ENCODE data around the gene SLC24A3. TPM values are rescaled to one million over a fixed set of nuclear protein-coding genes. Genes with fewer than 3 reads are reported as not detected.

SLC24A3 gene
- total and polyA plus RNA-seq, 2 experiments from 2014 or later: 0.81 to 2.5 TPM

DNA sequence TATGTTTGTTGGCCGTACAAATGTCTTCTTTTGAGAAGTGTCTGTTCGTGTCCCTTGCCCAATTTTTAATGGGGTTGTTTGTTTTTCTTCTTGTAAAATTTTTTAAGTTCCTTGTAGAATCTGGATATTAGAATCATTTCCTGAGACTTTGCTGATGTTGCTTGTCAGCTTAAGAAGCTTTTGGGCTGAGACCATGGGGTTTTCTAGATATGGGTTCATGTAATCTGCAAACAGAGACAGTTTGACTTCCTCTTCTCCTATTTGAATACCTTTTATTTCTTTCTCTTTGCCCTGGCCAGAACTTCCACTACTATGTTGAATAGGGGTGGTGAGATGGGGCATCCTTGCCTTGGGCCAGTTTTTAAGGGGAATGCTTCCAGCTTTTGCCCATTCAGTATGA is 82.6 kb downstream of the SLC24A3 start (continued):
- TF ChIP-seq, protein P1, sequence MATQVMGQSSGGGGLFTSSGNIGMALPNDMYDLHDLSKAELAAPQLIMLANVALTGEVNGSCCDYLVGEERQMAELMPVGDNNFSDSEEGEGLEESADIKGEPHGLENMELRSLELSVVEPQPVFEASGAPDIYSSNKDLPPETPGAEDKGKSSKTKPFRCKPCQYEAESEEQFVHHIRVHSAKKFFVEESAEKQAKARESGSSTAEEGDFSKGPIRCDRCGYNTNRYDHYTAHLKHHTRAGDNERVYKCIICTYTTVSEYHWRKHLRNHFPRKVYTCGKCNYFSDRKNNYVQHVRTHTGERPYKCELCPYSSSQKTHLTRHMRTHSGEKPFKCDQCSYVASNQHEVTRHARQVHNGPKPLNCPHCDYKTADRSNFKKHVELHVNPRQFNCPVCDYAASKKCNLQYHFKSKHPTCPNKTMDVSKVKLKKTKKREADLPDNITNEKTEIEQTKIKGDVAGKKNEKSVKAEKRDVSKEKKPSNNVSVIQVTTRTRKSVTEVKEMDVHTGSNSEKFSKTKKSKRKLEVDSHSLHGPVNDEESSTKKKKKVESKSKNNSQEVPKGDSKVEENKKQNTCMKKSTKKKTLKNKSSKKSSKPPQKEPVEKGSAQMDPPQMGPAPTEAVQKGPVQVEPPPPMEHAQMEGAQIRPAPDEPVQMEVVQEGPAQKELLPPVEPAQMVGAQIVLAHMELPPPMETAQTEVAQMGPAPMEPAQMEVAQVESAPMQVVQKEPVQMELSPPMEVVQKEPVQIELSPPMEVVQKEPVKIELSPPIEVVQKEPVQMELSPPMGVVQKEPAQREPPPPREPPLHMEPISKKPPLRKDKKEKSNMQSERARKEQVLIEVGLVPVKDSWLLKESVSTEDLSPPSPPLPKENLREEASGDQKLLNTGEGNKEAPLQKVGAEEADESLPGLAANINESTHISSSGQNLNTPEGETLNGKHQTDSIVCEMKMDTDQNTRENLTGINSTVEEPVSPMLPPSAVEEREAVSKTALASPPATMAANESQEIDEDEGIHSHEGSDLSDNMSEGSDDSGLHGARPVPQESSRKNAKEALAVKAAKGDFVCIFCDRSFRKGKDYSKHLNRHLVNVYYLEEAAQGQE (IDR thresholded peaks at IDR 0.05; ENCODE audit: unreplicated experiment): no peak
- TF ChIP-seq JUNB (IDR thresholded peaks at IDR 0.05; ENCODE audit: unreplicated experiment) (no peak), POLR2AphosphoS5 (IDR thresholded peaks at IDR 0.05; ENCODE audit: low read depth) (no peak), ZNF331 (CRISPR knock-in tag; IDR thresholded peaks at IDR 0.05; ENCODE audit: low read depth) (no peak), STAT1 (IDR thresholded peaks at IDR 0.05; ENCODE audit: unreplicated experiment) (no peak)
- TF ChIP-seq, protein P2, sequence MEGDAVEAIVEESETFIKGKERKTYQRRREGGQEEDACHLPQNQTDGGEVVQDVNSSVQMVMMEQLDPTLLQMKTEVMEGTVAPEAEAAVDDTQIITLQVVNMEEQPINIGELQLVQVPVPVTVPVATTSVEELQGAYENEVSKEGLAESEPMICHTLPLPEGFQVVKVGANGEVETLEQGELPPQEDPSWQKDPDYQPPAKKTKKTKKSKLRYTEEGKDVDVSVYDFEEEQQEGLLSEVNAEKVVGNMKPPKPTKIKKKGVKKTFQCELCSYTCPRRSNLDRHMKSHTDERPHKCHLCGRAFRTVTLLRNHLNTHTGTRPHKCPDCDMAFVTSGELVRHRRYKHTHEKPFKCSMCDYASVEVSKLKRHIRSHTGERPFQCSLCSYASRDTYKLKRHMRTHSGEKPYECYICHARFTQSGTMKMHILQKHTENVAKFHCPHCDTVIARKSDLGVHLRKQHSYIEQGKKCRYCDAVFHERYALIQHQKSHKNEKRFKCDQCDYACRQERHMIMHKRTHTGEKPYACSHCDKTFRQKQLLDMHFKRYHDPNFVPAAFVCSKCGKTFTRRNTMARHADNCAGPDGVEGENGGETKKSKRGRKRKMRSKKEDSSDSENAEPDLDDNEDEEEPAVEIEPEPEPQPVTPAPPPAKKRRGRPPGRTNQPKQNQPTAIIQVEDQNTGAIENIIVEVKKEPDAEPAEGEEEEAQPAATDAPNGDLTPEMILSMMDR (conservative IDR thresholded peaks at IDR 0.05; ENCODE audit: low read depth in 2 of 2): no peak

DNA sequence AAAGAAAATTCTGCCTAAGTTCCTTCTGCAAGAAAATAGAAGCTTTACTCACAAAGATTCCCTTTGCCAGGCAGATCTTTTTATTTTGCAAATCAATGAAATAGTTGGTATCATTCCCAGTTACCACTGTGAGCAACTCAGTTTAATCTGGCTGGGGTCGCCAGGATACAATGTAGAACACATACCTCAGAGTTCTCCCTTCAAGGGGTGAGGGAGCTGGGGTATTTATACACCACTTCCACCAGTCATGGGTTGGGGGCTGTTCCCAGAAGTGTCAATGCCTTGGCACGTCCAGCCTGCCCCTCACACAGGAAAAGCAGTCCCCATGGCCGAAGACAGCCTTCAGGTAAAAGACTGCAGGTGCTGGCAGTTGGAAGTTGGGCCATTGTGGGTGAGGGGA is 86.2 kb downstream of the SLC24A3 start:
- no peak for ATAC-seq
- TF ChIP-seq, protein P2 (conservative IDR thresholded peaks at IDR 0.05; ENCODE audit: low read depth in 2 of 2): no peak
- TF ChIP-seq, protein P1 (IDR thresholded peaks at IDR 0.05; ENCODE audit: unreplicated experiment): no peak
- TF ChIP-seq POLR2AphosphoS5 (IDR thresholded peaks at IDR 0.05; ENCODE audit: low read depth): no peak
- TF ChIP-seq, protein P3, sequence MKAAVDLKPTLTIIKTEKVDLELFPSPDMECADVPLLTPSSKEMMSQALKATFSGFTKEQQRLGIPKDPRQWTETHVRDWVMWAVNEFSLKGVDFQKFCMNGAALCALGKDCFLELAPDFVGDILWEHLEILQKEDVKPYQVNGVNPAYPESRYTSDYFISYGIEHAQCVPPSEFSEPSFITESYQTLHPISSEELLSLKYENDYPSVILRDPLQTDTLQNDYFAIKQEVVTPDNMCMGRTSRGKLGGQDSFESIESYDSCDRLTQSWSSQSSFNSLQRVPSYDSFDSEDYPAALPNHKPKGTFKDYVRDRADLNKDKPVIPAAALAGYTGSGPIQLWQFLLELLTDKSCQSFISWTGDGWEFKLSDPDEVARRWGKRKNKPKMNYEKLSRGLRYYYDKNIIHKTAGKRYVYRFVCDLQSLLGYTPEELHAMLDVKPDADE (IDR thresholded peaks at IDR 0.05): no peak
- no peak for TF ChIP-seq EZH2 (IDR thresholded peaks at IDR 0.05; ENCODE audit: low read depth, unreplicated experiment)
- no peak for TF ChIP-seq ZNF114 (CRISPR knock-in tag; IDR thresholded peaks at IDR 0.05)
- TF ChIP-seq EZH2phosphoT487 (IDR thresholded peaks at IDR 0.05; ENCODE audit: unreplicated experiment): no peak

More for the DNA sequence above, 86.2 kb downstream of the SLC24A3 start:
- Histone ChIP-seq H3K79me2 (replicated peaks; ENCODE audit: insufficient read depth) (no peaks in the 10 kb centered on the region), H3K9me2 (ENCODE audit: insufficient read depth) (peaks cover 15% of the 10 kb centered on the region), H4K20me1 (replicated peaks; ENCODE audit: insufficient read depth) (no peaks in the 10 kb centered on the region), H3K27ac (ENCODE audit: low read depth) (no peak overlapping the region), H3F3A (replicated peaks; ENCODE audit: low read depth) (no peaks in the 10 kb centered on the region), H3K4me1 (ENCODE audit: insufficient read depth) (no peaks in the 10 kb centered on the region), H3K4me3 (no peak overlapping the region), H3K27me3 (ENCODE audit: insufficient read depth) (no peaks in the 10 kb centered on the region), H2AFZ (no peak overlapping the region), H3K36me3 (ENCODE audit: insufficient read depth) (no peaks in the 10 kb centered on the region), H3K4me2 (no peak overlapping the region)
- H3K4me1 Mint-ChIP-seq: peaks cover 9% of the 10 kb centered on the region; the same call in 2 of the 3 replicates
- H3K27me3 Mint-ChIP-seq (ENCODE audit: insufficient read depth, low read depth, poor library complexity): peaks cover 3% of the 10 kb centered on the region
- H3K4me3 Mint-ChIP-seq: no peak overlapping the region
- DNase-seq (ENCODE audit: low spot score): no peak
- peaks cover 10% of the 10 kb centered on the region; the same call in 2 of the 3 replicates for H3K36me3 Mint-ChIP-seq (ENCODE audit: low read depth)
- H3K27ac Mint-ChIP-seq: no peak overlapping the region
- peaks cover 6% of the 10 kb centered on the region; the same call in 2 of the 3 replicates for H3K9me3 Mint-ChIP-seq
